Esophagus muscularis mucosa (tissue), 4 donors: ENCODE data around the gene PLXDC2. TPM values are rescaled to one million over a fixed set of nuclear protein-coding genes. Genes with fewer than 3 reads are reported as not detected.

Experiments used
- DNase-seq: peaks from one replicate; pipeline ENCODE4 v3.0.0-alpha.2; 2017; ENCODE audit errors: extremely low spot score
- H3K27ac ChIP-seq, 4 donors: fragments of 200-600 bp; sonication (generic); replicated peaks in 1 of 4; 1 replicate in 3 of 4; 2 replicates in 1 of 4; pipeline ENCODE4 v1.5.1; 2016 to 2019; ENCODE audit warnings: mild to moderate bottlenecking in 1 of 4
- H3K27me3 ChIP-seq, 4 donors: fragments of 200-600 bp; sonication (generic); one replicate each; pipeline versions ENCODE4 v1.5.1 to v1.6.0; 2016 to 2019
- H3K36me3 ChIP-seq, 4 donors: fragments of 200-600 bp; sonication (generic); one replicate each; pipeline ENCODE4 v1.5.1; 2016 to 2019
- H3K4me1 ChIP-seq, 4 donors: fragments of 200-600 bp; sonication (generic); one replicate each; pipeline ENCODE4 v1.5.1; 2016 to 2019
- H3K4me3 ChIP-seq, 4 donors: fragments of 200-600 bp; sonication (generic); 1 replicate in 2 of 4; 2 replicates in 2 of 4; pipeline ENCODE4 v1.5.1; 2016 to 2019; ENCODE audit warnings: mild to moderate bottlenecking in 4 of 4, moderate library complexity in 1 of 4
- H3K9me3 ChIP-seq, 4 donors: fragments of 200-600 bp; sonication (generic); 1 replicate in 3 of 4; 2 replicates in 1 of 4; pipeline ENCODE4 v1.5.1; 2016 to 2019
- CTCF ChIP-seq, 3 experiments: fragments of 200-600 bp in 2 of 3; fragments of 450-650 bp in 1 of 3; sonication (generic) in 2 of 3; IDR thresholded peaks; one replicate each; pipeline ENCODE4 v1.5.1; 2017 to 2019; ENCODE audit warnings: antibody characterized with exemption in 3 of 3, mild to moderate bottlenecking in 2 of 3, moderate library complexity in 1 of 3
- EP300 ChIP-seq: sonication (generic); formaldehyde crosslinking; IDR thresholded peaks from one replicate; pipeline ENCODE4 v1.6.1; 2017; ENCODE audit warnings: antibody characterized with exemption
- POLR2A ChIP-seq: fragments of 450-650 bp; IDR thresholded peaks from one replicate; pipeline ENCODE4 v1.6.1; 2017; ENCODE audit warnings: antibody characterized with exemption, moderate library complexity, mild to moderate bottlenecking, low read depth
- POLR2AphosphoS5 ChIP-seq, 2 donors: sonication (generic); formaldehyde crosslinking; IDR thresholded peaks; one replicate each; pipeline ENCODE4 v1.6.1; 2017; ENCODE audit warnings: antibody characterized with exemption in 2 of 2
- WGBS: methylation state at CpG from one replicate; pipeline ENCODE4 v1.1.5; 2018; 5-methylcytosine and 5-hydroxymethylcytosine counted together
- intact Hi-C: fragments of 100-400 bp; cut with DNase I; formaldehyde crosslinking; loops from one replicate; pipeline ENCODE4 v1.15.1; 2023
- total RNA-seq, 4 donors: library from RNA; depleted of rRNA; stranded (reverse); fragments of >200 nt; gene quantifications; one replicate each; pipeline versions ENCODE4 v1.1.0 to v1.2.1, GENCODE V29; 2016

The PLXDC2 gene
- total RNA-seq, 4 donors from 2014 or later: 28.7 to 54.2 (median 42.4) TPM

GRCh38 chr10:19929506-19930140, 113.4 kb downstream of the PLXDC2 start:
- Histone ChIP-seq H3K36me3 (no peaks in the 10 kb centered on the region), H3K9me3 (no peaks in the 10 kb centered on the region), H3K4me1 (peaks cover 37 to 41% (median 38%) of the 10 kb centered on the region in 4 donors), H3K4me3 (no peak overlapping the region), H3K27ac (peak overlapping the region; percentile 30 to 68 (median 55)), H3K27me3 (no peaks in the 10 kb centered on the region)
- WGBS: 27% methylated on average over 3 of the region's 3 CpGs
- TF ChIP-seq POLR2AphosphoS5 (IDR thresholded peaks at IDR 0.05) (peak in 1 of 2 donors; percentile 27), POLR2A (no peak)
- intact Hi-C loops: no loop called here
- no peak for DNase-seq

DNA sequence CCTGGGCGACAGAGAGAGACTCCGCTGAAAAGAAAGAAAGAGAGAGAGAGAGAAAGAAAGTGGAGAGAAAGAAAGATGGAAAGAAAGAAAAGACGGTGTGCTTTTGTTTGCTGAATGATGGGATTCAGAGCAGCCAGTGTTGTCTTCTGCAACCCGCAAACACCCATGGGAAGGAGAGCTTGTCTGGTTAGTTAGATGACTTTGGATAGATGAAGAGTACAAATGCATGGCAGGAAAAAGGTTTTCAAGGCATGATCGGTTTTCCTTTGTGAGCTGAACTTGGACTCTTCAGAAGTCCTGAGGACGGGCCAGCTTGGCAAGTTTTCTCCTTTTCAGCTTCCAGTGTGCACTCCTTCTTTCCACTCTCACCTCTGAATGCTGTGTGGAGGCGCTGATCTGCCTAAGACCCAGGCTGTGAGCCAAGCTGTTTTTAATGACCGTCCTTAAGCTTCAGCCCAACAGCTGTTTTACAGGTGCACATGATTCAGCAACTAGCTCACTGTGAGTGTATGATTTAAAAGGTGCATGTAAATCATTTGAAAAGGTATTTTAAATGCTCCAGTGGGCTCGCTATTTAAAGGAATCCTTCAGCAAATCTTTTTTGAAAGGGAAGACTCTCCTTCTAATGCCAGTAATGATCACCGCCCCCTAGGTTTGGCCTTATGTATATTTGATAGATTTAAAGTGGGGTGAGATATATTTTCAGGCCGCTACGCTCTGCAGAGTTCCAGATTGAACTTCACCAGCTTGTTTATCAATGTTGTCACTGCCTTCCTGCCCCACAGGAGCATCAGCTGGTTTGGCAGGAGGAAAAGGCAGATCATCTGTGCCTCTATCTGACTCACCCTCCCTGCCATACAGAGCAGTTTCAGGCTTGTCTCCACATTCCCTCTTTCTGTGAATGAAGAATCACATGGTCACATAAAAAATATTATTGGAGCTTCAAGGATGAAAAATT, 115.0 kb downstream of the PLXDC2 start:
- TF ChIP-seq POLR2A (no peak), EP300 (no peak), POLR2AphosphoS5 (IDR thresholded peaks at IDR 0.05) (no peak), CTCF (IDR thresholded peaks at IDR 0.05) (no peak)
- no peak for DNase-seq
- H3K4me3 ChIP-seq: peak overlapping the region in 1 of 4 donors; percentile 10
- no peaks in the 10 kb centered on the region for H3K27me3 ChIP-seq
- peak overlapping the region; percentile 62 to 69 (median 68) for H3K27ac ChIP-seq
- 34% methylated on average over 12 of the region's 12 CpGs for WGBS
- H3K36me3 ChIP-seq: no peaks in the 10 kb centered on the region
- H3K4me1 ChIP-seq: peaks cover 37 to 41% (median 38%) of the 10 kb centered on the region in 4 donors
- H3K9me3 ChIP-seq: no peaks in the 10 kb centered on the region
- intact Hi-C loops: no loop called here

GRCh38 chr10:19931894-19932590, 115.8 kb downstream of the PLXDC2 start:
- Histone ChIP-seq H3K4me1 (peaks cover 37 to 41% (median 38%) of the 10 kb centered on the region in 4 donors), H3K4me3 (no peak overlapping the region), H3K27ac (peak overlapping the region; percentile 36 to 69 (median 68)), H3K27me3 (no peaks in the 10 kb centered on the region), H3K36me3 (no peaks in the 10 kb centered on the region), H3K9me3 (no peaks in the 10 kb centered on the region)
- TF ChIP-seq POLR2A: no peak
- no peak for TF ChIP-seq POLR2AphosphoS5 (IDR thresholded peaks at IDR 0.05)
- TF ChIP-seq CTCF (IDR thresholded peaks at IDR 0.05): no peak
- TF ChIP-seq EP300: no peak
- intact Hi-C loops: no loop called here
- DNase-seq: no peak
- 71% methylated on average over 4 of the region's 4 CpGs for WGBS

DNA sequence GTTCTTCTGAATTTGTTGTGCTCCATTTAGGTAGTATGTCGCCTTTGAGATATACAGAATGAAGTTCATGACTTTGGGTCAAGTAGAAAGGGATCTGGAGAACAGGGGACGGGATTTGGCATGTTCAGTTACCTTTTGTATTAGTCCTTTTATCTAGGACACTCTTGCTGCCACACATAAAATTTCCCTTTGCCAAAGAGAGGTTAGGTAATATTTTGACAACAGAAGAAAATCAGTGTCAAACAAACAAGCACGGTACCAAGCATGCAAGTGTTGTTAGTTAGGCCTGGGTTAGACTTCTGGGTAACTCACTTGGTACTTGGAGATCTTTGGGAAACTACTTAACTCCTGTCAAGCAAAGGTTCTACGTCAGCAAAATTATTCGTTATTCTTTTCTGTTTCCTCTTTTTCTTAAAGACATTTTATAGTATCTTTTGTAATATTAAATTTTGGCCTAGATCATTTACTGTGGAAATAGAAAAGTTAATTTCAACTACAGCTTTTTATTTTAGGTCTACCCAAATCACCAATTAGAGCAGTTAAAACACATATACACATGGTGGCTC, 116.7 kb downstream of the PLXDC2 start:
- H3K9me3 ChIP-seq: no peaks in the 10 kb centered on the region
- no peak for DNase-seq
- no peaks in the 10 kb centered on the region for H3K27me3 ChIP-seq
- H3K4me3 ChIP-seq: no peak overlapping the region
- intact Hi-C loops: no loop called here
- TF ChIP-seq POLR2A (no peak), POLR2AphosphoS5 (IDR thresholded peaks at IDR 0.05) (no peak), EP300 (no peak), CTCF (IDR thresholded peaks at IDR 0.05) (no peak)
- WGBS: 81% methylated on average over 5 of the region's 5 CpGs
- peaks cover 37 to 41% (median 38%) of the 10 kb centered on the region in 4 donors for H3K4me1 ChIP-seq
- no peak overlapping the region for H3K27ac ChIP-seq
- H3K36me3 ChIP-seq: no peaks in the 10 kb centered on the region
